HAP-1 (cell line): ENCODE data around the gene ACBD3.

Source experiments
- DNase-seq, 2 experiments: peaks; one replicate each; pipeline ENCODE4 v3.0.0-alpha.2; 2016 to 2020; ENCODE audit warnings: low spot score in 2 of 2
- H3K27me3 ChIP-seq: fragments of 250-450 bp; sonication (Bioruptor Pico); 2 replicates; pipeline ENCODE4 v1.5.1; 2020; ENCODE audit warnings: low read depth, mild to moderate bottlenecking, moderate library complexity
- H3K36me3 ChIP-seq: fragments of 250-450 bp; sonication (Bioruptor Pico); replicated peaks from 2 replicates; pipeline ENCODE4 v1.5.1; 2020; ENCODE audit warnings: mild to moderate bottlenecking
- H3K4me1 ChIP-seq: fragments of 250-450 bp; sonication (Bioruptor Pico); 2 replicates; pipeline ENCODE4 v1.5.1; 2020; ENCODE audit warnings: mild to moderate bottlenecking
- H3K4me3 ChIP-seq: fragments of 250-450 bp; sonication (Bioruptor Pico); 2 replicates; pipeline ENCODE4 v1.5.1; 2020; ENCODE audit warnings: mild to moderate bottlenecking, moderate library complexity
- H3K9me3 ChIP-seq: fragments of 250-450 bp; sonication (Bioruptor Pico); 2 replicates; pipeline ENCODE4 v1.5.1; 2020; ENCODE audit warnings: mild to moderate bottlenecking, moderate library complexity
- in situ Hi-C: fragments of 300-500 bp; cut with MboI; formaldehyde crosslinking; loops from 3 replicates; pipeline ENCODE4 v1.14.3; 2020; ENCODE audit warnings: low sequenced_read_pairs, inconsistent platforms, mixed read lengths

Gene ACBD3

GRCh38 chr1:226110249-226111097 lies 76.1 kb downstream of the ACBD3 start:
- H3K27me3 ChIP-seq, result no peaks in the 10 kb centered on the region
- no peaks in the 10 kb centered on the region for H3K36me3 ChIP-seq
- H3K4me1 ChIP-seq, result peaks cover 27% of the 10 kb centered on the region
- H3K9me3 ChIP-seq, result 0 out of 2 replicates have a peak, but pooled peaks cover 2% of the 10 kb centered on the region
- DNase-seq, result peak; percentile 13 to 55
- in situ Hi-C loops, result no loop called here
- peak overlapping the region; percentile 39 for H3K4me3 ChIP-seq

DNA sequence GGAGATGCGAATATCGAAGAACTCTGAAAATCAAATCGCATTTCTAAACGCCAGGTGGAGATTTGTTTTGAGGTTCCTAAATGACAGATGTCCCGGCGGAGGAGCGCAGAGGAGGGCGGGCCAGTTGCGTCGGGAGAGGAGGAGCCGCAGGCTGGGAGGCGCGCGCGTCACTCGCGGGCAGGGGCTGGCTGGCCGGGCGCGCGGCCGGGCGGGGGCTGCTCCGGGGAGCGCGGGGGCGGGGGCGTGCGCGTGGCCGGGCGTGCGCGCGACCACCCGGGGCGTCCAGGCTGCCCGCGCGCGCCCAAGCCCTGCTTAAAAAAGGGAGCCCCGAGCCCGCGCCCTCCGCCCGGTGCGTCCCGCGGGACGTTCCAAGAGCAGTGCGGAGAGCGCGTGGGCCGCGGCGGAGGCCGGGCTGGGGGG lies 76.7 kb downstream of the ACBD3 start:
- Histone ChIP-seq H3K27me3 (no peaks in the 10 kb centered on the region), H3K9me3 (0 out of 2 replicates have a peak, but pooled peaks cover 2% of the 10 kb centered on the region), H3K36me3 (no peaks in the 10 kb centered on the region), H3K4me1 (peaks cover 27% of the 10 kb centered on the region), H3K4me3 (peak overlapping the region; percentile 39)
- in situ Hi-C loops, result no loop called here
- peak; percentile 84 to 93 for DNase-seq

DNA sequence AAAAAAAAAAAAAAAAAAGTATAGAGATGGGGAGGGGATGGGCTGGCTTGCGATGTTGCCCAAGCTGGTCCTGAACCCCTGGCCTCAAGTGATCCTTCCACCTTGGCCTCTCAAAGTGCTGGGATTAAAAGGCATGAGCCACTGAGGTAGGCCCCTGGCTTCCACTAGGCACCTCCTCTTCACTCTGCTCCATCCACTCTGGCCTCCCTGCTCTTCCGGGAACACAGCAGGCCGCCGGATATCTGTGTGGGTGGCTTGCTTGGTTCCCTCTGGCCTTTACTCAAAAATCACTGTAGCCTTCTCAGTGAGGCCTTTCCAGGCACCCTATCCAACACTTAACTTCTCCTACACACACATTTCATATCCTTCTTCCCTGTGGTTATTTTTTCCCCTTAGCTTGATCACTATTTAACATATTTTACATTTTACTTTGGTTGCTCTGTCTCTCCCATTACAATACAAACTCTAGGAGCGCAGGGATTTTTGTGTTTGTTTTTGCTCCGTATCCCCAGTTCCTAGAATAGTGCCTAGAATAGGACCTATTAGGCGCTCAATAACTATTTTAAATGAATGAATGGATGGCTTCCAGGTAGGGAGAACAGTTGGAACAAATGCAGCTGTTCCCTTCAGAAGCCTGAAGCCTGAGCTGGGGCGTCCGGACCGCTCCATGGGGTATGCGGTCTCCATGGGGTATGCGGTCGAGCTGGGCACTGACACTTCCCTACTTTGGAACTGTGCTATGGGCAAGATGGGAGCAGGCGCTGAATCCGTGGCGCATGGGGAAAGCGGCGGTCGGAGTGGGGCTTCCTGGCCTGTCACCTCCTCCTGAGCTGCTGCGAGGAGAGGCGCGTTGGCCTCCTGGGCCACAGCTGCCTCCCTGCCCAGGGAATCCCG lies 77.4 kb downstream of the ACBD3 start:
- Histone ChIP-seq H3K36me3 (no peaks in the 10 kb centered on the region), H3K4me1 (peaks cover 27% of the 10 kb centered on the region), H3K9me3 (0 out of 2 replicates have a peak, but pooled peaks cover 2% of the 10 kb centered on the region), H3K27me3 (no peaks in the 10 kb centered on the region), H3K4me3 (peak overlapping the region; percentile 31)
- in situ Hi-C loops, result no loop called here
- no peak for DNase-seq

- Histone ChIP-seq H3K27me3 (no peaks in the 10 kb centered on the region), H3K9me3 (no peaks in the 10 kb centered on the region), H3K4me1 (peaks cover 26% of the 10 kb centered on the region), H3K4me3 (no peak overlapping the region), H3K36me3 (no peaks in the 10 kb centered on the region)
- no peak for DNase-seq
- in situ Hi-C loops, result no loop called here
Measured at GRCh38 chr1:226107471-226108460, 78.8 kb downstream of the ACBD3 start.

DNA sequence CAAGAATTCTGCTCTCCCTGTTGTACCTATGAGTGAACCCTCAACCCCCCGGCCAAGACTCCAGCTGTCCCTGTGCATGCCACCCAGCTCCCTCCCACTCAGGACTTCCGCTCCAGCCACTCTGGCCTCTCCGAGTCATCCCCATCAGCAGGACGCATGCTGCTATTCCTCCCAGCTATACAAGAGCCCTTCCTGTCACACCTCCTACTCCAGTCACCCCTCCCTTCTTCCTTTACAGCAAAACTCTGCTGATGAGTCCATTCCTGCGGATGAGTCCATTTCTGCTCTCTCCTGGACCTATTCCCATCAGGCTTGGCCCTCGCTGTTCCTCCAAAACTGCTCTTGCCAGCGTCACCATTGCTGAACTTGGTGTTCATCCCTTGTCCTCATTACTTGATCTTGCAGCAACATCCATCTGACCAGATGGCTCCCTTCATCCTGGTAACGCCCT lies 81.8 kb downstream of the ACBD3 start:
- no peak for DNase-seq
- no peaks in the 10 kb centered on the region for H3K36me3 ChIP-seq
- no peak overlapping the region for H3K4me3 ChIP-seq
- no peaks in the 10 kb centered on the region for H3K9me3 ChIP-seq
- H3K27me3 ChIP-seq, result no peaks in the 10 kb centered on the region
- in situ Hi-C loops, result no loop called here
- H3K4me1 ChIP-seq, result peaks cover 3% of the 10 kb centered on the region; the same call in 1 of the 2 replicates

GRCh38 chr1:226100436-226101391 lies 85.8 kb downstream of the ACBD3 start:
- H3K27me3 ChIP-seq, result no peaks in the 10 kb centered on the region
- in situ Hi-C loops, result no loop called here

DNA sequence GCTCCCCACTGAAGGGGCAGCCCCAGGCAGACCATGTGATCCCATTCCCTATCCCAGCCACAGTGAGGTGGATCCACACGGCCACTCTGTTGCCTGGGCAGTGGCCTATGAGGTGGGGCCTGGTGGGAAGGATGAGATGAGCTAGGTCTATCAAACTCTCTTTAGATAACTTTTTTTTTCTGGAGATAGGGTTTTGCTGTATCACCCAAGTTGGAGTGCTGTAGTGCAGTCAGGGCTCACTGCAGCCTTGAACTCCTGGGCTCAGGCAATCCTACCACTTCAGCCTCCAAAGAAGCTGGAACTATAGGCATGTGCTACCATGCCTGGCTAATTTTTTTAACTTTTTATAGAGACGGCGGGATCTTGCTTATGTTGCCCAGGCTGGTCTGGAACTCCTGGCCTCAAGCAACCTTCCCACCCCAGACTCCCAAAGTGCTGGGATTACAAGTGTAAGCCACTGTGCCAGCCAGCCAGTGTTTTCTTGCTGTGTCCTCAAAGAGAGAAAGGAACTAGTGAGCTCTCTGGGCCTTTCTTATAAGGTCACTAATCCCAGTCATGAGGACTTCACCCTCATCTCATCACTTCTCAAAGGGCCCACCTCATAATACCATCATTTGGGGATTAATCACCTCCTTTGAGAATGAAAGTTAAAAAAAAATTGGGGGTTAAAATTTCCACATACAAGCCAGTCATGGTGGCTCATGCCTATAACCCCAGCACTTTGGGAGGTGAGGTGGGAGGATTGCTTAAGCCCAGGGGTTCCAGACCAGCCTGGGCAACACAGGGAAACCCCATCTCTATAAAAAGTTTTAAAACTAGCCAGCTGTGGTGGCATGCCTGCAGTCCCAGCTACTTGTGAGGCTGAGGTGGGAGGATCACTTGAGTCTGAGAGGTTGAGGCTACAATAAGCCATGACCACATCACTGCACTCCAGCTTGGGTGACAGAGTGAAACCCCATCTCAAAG lies 87.4 kb downstream of the ACBD3 start:
- H3K4me3 ChIP-seq, result no peak overlapping the region
- H3K9me3 ChIP-seq, result no peaks in the 10 kb centered on the region
- H3K36me3 ChIP-seq, result no peaks in the 10 kb centered on the region
- peaks cover 13% of the 10 kb centered on the region for H3K4me1 ChIP-seq
- in situ Hi-C loops, result no loop called here
- DNase-seq, result no peak
- no peaks in the 10 kb centered on the region for H3K27me3 ChIP-seq

More at GRCh38 chr1:226100436-226101391, 85.8 kb downstream of the ACBD3 start:
- peaks cover 13% of the 10 kb centered on the region for H3K4me1 ChIP-seq
- H3K36me3 ChIP-seq, result no peaks in the 10 kb centered on the region
- no peak for DNase-seq
- H3K4me3 ChIP-seq, result no peak overlapping the region
- no peaks in the 10 kb centered on the region for H3K9me3 ChIP-seq

DNA sequence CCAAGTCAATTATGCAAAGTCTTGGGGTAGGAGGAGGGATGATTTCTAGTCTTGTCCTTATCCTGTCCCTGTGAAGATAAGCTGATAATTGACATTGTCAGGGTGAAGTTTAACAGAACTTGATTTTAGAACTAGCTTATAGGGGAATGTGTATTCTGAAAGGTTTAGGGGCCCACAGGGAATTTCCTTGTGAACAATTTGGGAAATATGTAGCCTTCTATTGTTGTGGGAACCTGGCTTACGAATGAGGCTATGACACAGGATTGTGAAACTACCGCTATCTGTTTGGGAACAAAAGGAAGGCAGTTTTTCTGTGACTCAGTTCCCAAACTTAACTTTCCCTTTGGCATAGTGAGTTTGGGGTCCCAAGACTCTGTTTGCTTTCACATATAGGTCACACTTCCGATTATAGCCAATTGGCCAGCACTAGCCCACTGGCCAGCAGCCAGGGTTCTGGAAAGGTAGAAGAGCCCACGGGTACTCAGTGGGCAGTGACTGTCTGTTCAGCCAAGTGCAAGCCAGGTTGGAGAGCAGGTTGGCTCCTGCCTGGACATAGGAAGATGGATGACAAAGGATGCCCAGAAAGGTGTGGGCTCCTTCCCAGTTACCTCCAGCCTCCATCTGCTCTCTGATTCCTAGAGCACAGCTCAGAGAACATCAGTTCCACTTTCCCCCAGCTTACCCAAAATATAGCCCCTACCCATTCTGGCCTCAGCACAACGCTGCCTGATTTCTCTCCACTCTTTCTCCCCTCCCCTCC lies 88.5 kb downstream of the ACBD3 start:
- peak; percentile 55 to 60 for DNase-seq
- Histone ChIP-seq H3K27me3 (no peaks in the 10 kb centered on the region), H3K4me1 (peaks cover 13% of the 10 kb centered on the region), H3K36me3 (no peaks in the 10 kb centered on the region), H3K9me3 (no peaks in the 10 kb centered on the region), H3K4me3 (no peak overlapping the region)
- in situ Hi-C loops, result no loop called here

GRCh38 chr1:226095286-226095685 lies 91.3 kb downstream of the ACBD3 start:
- in situ Hi-C loops, result no loop called here

More at GRCh38 chr1:226095286-226095685, 91.3 kb downstream of the ACBD3 start:
- Histone ChIP-seq H3K27me3 (no peaks in the 10 kb centered on the region), H3K9me3 (no peaks in the 10 kb centered on the region), H3K4me1 (peaks cover 13% of the 10 kb centered on the region), H3K4me3 (no peak overlapping the region), H3K36me3 (no peaks in the 10 kb centered on the region)
- no peak for DNase-seq
